PC-3 (cell line): Measurements from ENCODE around the gene PRDM2. TPM values are rescaled to one million over a fixed set of nuclear protein-coding genes. Genes with fewer than 3 reads are reported as not detected.

Experiments used
- ATAC-seq: fragments of 200-7000 bp; cut with Tn5 transposase; 2 replicates; pipeline ENCODE4 v1.9.1; 2020; ENCODE audit warnings: mild to moderate bottlenecking, moderate library complexity
- BruUV-seq: library from RNA; stranded (reverse); fragments of 400-500 nt; replicated peaks from 2 replicates; lab custom pipeline; 2021; lab: Mats Ljungman, UMichigan
- CTCF ChIA-PET: fragments of 300-600 bp; sonication (Branson Sonifier 250); formaldehyde crosslinking; loops from one replicate; lab custom pipeline; 2022; ENCODE audit warnings: antibody characterized with exemption; lab: Charles Lee
- POLR2A ChIA-PET: fragments of 300-600 bp; sonication (Branson Sonifier 250); formaldehyde crosslinking; loops from one replicate; lab custom pipeline; 2022; ENCODE audit warnings: antibody characterized with exemption; ENCODE audit not compliant: unreplicated experiment; lab: Charles Lee
- DNase-seq: peaks from one replicate; pipeline ENCODE4 v3.0.0-alpha.2; 2015
- H2AFZ ChIP-seq: fragments of 300-600 bp; sonication (generic); 2 replicates; pipeline ENCODE4 v1.6.0; 2016; ENCODE audit warnings: antibody characterized with exemption, low read length
- H3F3A ChIP-seq: fragments of 300-600 bp; sonication (generic); one replicate; pipeline ENCODE4 v1.6.0; 2017; ENCODE audit warnings: antibody characterized with exemption, low read length, control low read depth, mild to moderate bottlenecking; ENCODE audit not compliant: unreplicated experiment
- H3K27ac ChIP-seq: fragments of 300-600 bp; sonication (generic); 2 replicates; pipeline ENCODE4 v1.5.1; 2016; ENCODE audit warnings: mild to moderate bottlenecking, low read length
- H3K27me3 ChIP-seq: fragments of 300-600 bp; sonication (generic); 2 replicates; pipeline ENCODE4 v1.6.1; 2016; ENCODE audit warnings: low read length, mixed read lengths
- H3K36me3 ChIP-seq: fragments of 300-600 bp; sonication (generic); 2 replicates; pipeline ENCODE4 v1.6.1; 2016; ENCODE audit warnings: low read depth, mixed run types, low read length, mixed read lengths
- H3K4me1 ChIP-seq: fragments of 300-600 bp; sonication (generic); 2 replicates; pipeline ENCODE4 v1.5.1; 2016; ENCODE audit warnings: low read length; ENCODE audit not compliant: insufficient read depth
- H3K4me2 ChIP-seq: fragments of 300-600 bp; sonication (generic); 2 replicates; pipeline ENCODE4 v1.6.0; 2016; ENCODE audit warnings: low read length
- H3K4me3 ChIP-seq: fragments of 300-600 bp; sonication (generic); 2 replicates; pipeline ENCODE4 v1.5.1; 2016; ENCODE audit warnings: mild to moderate bottlenecking, low read length, mixed read lengths
- H3K79me2 ChIP-seq: fragments of 300-600 bp; sonication (generic); 2 replicates; pipeline ENCODE4 v1.6.1; 2017; ENCODE audit warnings: low read length, mixed read lengths
- H3K9ac ChIP-seq: fragments of 300-600 bp; sonication (generic); 2 replicates; pipeline ENCODE4 v1.6.0; 2016; ENCODE audit warnings: mild to moderate bottlenecking, low read length
- H3K9me2 ChIP-seq: fragments of 300-600 bp; sonication (generic); replicated peaks from 2 replicates; pipeline ENCODE4 v1.6.1; 2016; ENCODE audit warnings: mixed run types, low read length, mixed read lengths
- H3K9me3 ChIP-seq: fragments of 300-600 bp; sonication (generic); 2 replicates; pipeline ENCODE4 v1.6.1; 2016; ENCODE audit warnings: low read length, mixed read lengths
- H4K20me1 ChIP-seq: fragments of 300-600 bp; sonication (generic); 2 replicates; pipeline ENCODE4 v1.6.1; 2016; ENCODE audit warnings: low read length, mixed read lengths
- EZH2 ChIP-seq: fragments of 300-600 bp; sonication (generic); IDR thresholded peaks from one replicate; pipeline ENCODE4 v1.6.1; 2017; ENCODE audit warnings: antibody characterized with exemption, mild to moderate bottlenecking, low read length; ENCODE audit not compliant: unreplicated experiment
- EZH2phosphoT487 ChIP-seq: fragments of 300-600 bp; sonication (generic); IDR thresholded peaks from 2 replicates; pipeline ENCODE4 v1.6.1; 2018; ENCODE audit warnings: mild to moderate bottlenecking, antibody characterized with exemption, low read length, borderline replicate concordance
- intact Hi-C: fragments of 100-400 bp; cut with micrococcal nuclease; formaldehyde crosslinking; loops from 2 replicates; pipeline ENCODE4 v1.9.0; 2023
- total RNA-seq: library from RNA; depleted of rRNA; stranded (reverse); fragments of >200 nt; gene quantifications from 2 replicates; pipeline ENCODE4 v1.2.3, GENCODE V29; 2014
- TF ChIP-seq, protein P1 (sequence below): fragments of 300-600 bp; sonication (generic); conservative IDR thresholded peaks from 2 replicates; pipeline ENCODE4 v1.5.1; 2017; ENCODE audit warnings: antibody characterized with exemption, low read depth, mild to moderate bottlenecking, low read length

The PRDM2 gene
- total RNA-seq, 1 experiment from 2014 or later = 9.4 TPM

DNA sequence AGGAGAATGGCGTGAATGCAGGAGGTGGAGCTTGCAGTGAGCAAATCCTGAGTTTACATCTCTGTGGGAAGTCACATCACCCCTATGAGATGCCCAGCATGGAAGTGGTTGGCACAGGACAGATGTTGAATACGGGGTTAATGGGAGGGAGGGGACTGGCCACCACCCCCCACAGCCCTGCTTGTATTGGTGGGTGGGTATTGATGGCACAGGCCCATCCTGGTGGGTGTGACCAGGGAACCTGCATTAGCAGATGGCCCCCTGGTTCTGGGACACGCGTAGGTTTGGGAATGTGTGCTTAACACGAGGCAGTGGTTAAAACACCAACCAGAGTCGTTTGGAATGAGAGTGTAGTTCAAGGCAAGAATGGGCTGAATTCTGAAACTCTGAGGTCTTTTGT, 117.9 kb downstream of the PRDM2 start:
- Histone ChIP-seq H3K4me3 (no peak overlapping the region), H3K36me3 (no peaks in the 10 kb centered on the region), H3K79me2 (no peaks in the 10 kb centered on the region), H3K9me2 (no peaks in the 10 kb centered on the region), H3K9ac (no peak overlapping the region), H3F3A (no peaks in the 10 kb centered on the region), H3K27me3 (no peaks in the 10 kb centered on the region), H3K27ac (no peak overlapping the region), H3K9me3 (no peaks in the 10 kb centered on the region), H4K20me1 (no peaks in the 10 kb centered on the region), H3K4me2 (no peak overlapping the region), H3K4me1 (no peaks in the 10 kb centered on the region), H2AFZ (no peak overlapping the region)
- TF ChIP-seq, protein P1, sequence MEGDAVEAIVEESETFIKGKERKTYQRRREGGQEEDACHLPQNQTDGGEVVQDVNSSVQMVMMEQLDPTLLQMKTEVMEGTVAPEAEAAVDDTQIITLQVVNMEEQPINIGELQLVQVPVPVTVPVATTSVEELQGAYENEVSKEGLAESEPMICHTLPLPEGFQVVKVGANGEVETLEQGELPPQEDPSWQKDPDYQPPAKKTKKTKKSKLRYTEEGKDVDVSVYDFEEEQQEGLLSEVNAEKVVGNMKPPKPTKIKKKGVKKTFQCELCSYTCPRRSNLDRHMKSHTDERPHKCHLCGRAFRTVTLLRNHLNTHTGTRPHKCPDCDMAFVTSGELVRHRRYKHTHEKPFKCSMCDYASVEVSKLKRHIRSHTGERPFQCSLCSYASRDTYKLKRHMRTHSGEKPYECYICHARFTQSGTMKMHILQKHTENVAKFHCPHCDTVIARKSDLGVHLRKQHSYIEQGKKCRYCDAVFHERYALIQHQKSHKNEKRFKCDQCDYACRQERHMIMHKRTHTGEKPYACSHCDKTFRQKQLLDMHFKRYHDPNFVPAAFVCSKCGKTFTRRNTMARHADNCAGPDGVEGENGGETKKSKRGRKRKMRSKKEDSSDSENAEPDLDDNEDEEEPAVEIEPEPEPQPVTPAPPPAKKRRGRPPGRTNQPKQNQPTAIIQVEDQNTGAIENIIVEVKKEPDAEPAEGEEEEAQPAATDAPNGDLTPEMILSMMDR = no peak
- TF ChIP-seq EZH2 (no peak), EZH2phosphoT487 (no peak)
- CTCF ChIA-PET = no interaction called here
- BruUV-seq = no TSS peak
- DNase-seq (no peak), ATAC-seq (no peak)
- intact Hi-C loops = no loop called here
- POLR2A ChIA-PET = no interaction called here

DNA sequence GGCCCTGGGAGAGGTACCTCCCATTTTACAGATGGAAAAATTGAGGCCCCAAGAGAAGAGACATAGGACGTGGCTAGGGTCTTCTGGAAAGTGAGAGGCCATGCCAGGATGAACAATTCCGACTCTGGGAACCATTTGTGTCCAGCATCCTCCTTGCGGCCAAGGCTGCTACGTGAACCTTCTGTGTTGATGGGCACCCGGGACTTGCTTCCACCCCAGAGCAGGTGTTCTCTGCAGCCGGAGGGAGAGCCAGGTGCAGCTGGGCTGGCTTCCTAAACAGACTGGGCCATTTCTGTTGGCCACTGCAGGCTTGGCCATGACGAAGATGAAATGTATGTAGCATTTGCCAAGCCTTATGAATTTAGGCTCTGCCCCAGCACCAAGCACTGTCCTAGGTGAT, 118.9 kb downstream of the PRDM2 start:
- ATAC-seq (no peak), DNase-seq (no peak)
- Histone ChIP-seq H2AFZ (no peak overlapping the region), H4K20me1 (no peaks in the 10 kb centered on the region), H3K4me3 (no peak overlapping the region), H3K4me1 (no peaks in the 10 kb centered on the region), H3K27ac (no peak overlapping the region), H3K27me3 (no peaks in the 10 kb centered on the region), H3K79me2 (no peaks in the 10 kb centered on the region), H3K9ac (no peak overlapping the region), H3K4me2 (no peak overlapping the region), H3K36me3 (no peaks in the 10 kb centered on the region), H3K9me3 (no peaks in the 10 kb centered on the region), H3F3A (no peaks in the 10 kb centered on the region), H3K9me2 (no peaks in the 10 kb centered on the region)
- intact Hi-C loops = no loop called here
- BruUV-seq = no TSS peak
- TF ChIP-seq, protein P1 = no peak
- no peak for TF ChIP-seq EZH2phosphoT487
- no peak for TF ChIP-seq EZH2
- ChIA-PET CTCF (no interaction called here), POLR2A (no interaction called here)

DNA sequence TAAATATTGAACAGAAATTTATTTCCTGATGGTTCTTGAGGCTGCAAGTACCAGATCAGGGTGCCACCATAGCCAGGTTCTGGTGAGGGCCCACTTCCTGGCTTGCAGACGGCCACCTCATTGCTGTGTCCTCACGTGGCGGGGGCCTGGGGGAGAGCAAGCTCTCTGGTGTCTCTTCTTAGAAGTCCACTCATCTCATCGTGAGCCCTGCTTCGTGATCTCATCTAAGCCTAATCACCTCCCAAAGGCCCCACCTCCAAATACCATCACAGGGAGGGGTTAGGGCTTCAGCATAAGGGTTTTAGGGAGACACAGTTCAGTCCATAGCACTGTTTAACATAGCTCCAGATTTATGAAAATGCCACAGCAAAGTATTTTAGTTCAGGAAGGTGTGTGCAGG, 119.7 kb downstream of the PRDM2 start:
- Histone ChIP-seq H4K20me1 (no peaks in the 10 kb centered on the region), H3K4me1 (no peaks in the 10 kb centered on the region), H2AFZ (no peak overlapping the region), H3K4me2 (no peak overlapping the region), H3K27ac (no peak overlapping the region), H3K4me3 (no peak overlapping the region), H3K9ac (no peak overlapping the region), H3K9me2 (no peaks in the 10 kb centered on the region), H3K36me3 (no peaks in the 10 kb centered on the region), H3K27me3 (no peaks in the 10 kb centered on the region), H3K79me2 (no peaks in the 10 kb centered on the region), H3K9me3 (no peaks in the 10 kb centered on the region), H3F3A (no peaks in the 10 kb centered on the region)
- CTCF ChIA-PET = no interaction called here
- BruUV-seq = no TSS peak
- no peak for TF ChIP-seq EZH2
- TF ChIP-seq, protein P1 = no peak
- no peak for TF ChIP-seq EZH2phosphoT487
- POLR2A ChIA-PET = no interaction called here
- intact Hi-C loops = no loop called here
- no peak for ATAC-seq
- DNase-seq = no peak
